HEK293T (cell line): ENCODE results near the gene NSF.
"Not testable (repeated sequence)": the region's sequence is repeated elsewhere in the genome, so short reads cannot be mapped to it uniquely, and the experiment has no call there.

Source experiments
- ARNT ChIP-seq: fragments of 450-650 bp; IDR thresholded peaks from 2 replicates; pipeline ENCODE4 v1.6.1; 2017; ENCODE audit warnings: mild to moderate bottlenecking
- ELF4 ChIP-seq: fragments of 450-650 bp; IDR thresholded peaks from 2 replicates; pipeline ENCODE4 v1.6.1; 2017; ENCODE audit warnings: antibody characterized with exemption

DNA sequence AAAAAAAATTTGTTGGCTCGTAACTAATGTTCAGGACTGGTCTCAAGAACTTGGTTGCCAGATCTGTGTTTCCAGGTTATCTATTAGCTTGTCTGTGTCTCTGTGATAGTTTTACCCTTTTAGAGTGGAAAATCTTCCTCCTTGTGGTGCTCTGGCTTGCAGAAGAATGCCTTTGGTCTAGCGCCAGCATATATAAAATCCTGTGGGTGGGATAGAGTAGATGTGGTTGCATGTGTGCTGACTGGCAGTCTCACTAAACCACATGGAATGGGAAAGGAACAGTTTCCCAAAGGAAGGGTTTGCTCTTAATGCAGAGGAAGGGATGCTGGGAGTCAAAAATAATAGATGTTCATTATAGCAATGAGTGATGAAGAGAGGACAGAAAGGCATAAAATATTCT lies 33.3 kb downstream of the NSF start:
- not testable (repeated sequence) for TF ChIP-seq ELF4, ARNT
